Measurements from ENCODE around the gene ALK. TPM values are rescaled to one million over a fixed set of nuclear protein-coding genes. Genes with fewer than 3 reads are reported as not detected.

The ALK gene
- total RNA-seq, 2 donors from 2014 or later, result 0.25 TPM; not detected in 1

DNA sequence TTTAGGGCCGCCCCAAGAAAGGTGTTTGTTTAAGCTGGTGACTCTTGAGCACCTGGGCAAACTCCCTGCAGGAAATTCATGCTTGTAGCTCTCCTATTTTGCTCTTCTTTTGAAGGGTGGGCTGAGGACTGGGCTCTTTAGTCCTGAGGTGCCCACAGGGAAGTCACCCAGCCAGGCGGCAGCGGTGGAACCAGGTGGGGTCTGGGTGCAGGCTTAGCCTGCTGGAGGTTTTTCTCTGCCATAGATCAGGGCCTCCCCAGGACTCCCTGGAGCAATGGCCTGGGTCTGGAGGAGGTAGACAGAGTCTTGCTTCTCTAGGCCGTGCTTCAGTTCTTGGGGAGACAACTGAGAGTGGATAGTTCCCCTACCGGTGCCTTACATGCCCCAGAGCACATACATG lies 706.3 kb downstream of the ALK start:
- H3K4me1 Mint-ChIP-seq (ENCODE audit: low read depth), result peaks cover 6% of the 10 kb centered on the region
- H3K27ac Mint-ChIP-seq, result no peak overlapping the region
- ATAC-seq (replicated peaks in 1 of 2), result no peak
- H3K9me3 Mint-ChIP-seq, result no peaks in the 10 kb centered on the region
- H3K27me3 Mint-ChIP-seq (ENCODE audit: low read depth), result no peaks in the 10 kb centered on the region
- H3K4me3 Mint-ChIP-seq, result no peak overlapping the region
- no peaks in the 10 kb centered on the region for H3K36me3 Mint-ChIP-seq (ENCODE audit: insufficient read depth in 2 of 2)
- DNase-seq, result no peak

DNA sequence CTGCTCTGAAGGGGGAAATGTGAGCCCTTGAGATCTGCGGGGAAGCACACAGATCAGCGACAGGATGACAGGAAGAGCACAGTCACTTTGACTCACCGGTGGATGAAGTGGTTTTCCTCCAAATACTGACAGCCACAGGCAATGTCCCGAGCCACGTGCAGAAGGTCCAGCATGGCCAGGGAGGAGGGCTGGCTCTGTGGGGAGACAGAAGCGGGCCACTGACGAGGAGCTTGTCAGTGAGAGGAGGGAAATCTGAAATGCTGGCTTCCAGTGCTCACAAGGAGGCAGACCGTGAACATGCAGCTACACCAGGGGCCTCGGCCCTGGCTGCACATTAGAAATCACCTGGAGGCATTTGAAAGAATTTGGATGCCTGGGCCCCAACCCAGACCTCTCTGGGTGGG lies 707.5 kb downstream of the ALK start:
- H3K36me3 Mint-ChIP-seq (ENCODE audit: insufficient read depth in 2 of 2), result no peaks in the 10 kb centered on the region
- no peaks in the 10 kb centered on the region for H3K27me3 Mint-ChIP-seq (ENCODE audit: low read depth)
- H3K4me1 Mint-ChIP-seq (ENCODE audit: low read depth), result peaks cover 6% of the 10 kb centered on the region
- no peak for DNase-seq
- H3K27ac Mint-ChIP-seq, result no peak overlapping the region
- no peak for ATAC-seq (replicated peaks in 1 of 2)
- no peak overlapping the region for H3K4me3 Mint-ChIP-seq
- H3K9me3 Mint-ChIP-seq, result no peaks in the 10 kb centered on the region

DNA sequence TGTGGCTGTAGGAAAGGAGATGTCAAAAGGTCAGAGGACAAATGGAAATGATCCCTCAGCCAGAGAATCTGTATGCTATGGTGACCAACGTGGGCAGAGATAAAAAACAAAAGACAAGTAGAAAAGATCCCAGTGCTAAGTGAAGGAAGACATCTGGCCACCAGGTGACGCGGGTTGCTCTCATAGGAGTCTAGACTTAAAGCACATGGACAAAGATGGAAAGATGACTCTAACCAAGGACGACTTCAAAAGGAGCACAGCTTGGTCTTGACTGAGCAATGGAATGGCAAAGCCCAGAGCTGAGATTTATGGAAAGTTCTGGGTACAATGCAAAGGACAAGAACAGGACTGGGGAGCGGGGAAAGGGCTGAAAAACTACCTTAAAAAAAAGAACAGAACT lies 709.4 kb downstream of the ALK start:
- Mint-ChIP-seq H3K4me1 (ENCODE audit: low read depth) (peaks cover 6% of the 10 kb centered on the region), H3K36me3 (ENCODE audit: insufficient read depth in 2 of 2) (no peaks in the 10 kb centered on the region), H3K4me3 (no peak overlapping the region), H3K27ac (no peak overlapping the region), H3K9me3 (no peaks in the 10 kb centered on the region), H3K27me3 (ENCODE audit: low read depth) (no peaks in the 10 kb centered on the region)
- DNase-seq (no peak), ATAC-seq (replicated peaks in 1 of 2) (no peak)

DNA sequence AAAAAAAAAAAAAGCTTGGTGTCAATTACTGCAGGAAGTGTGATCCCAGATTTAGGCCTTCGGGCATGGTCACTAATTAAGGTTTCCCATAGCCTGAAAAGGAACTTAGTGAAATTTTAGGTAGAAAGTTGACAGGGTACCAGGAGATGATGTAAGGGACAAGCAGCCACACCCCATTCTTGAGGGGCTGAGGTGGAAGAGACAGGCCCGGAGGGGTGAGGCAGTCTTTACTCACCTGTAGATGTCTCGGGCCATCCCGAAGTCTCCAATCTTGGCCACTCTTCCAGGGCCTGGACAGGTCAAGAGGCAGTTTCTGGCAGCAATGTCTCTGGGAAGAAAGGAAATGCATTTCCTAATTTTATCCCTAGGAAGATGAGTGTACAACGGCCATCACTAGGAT lies 711.8 kb downstream of the ALK start:
- Mint-ChIP-seq H3K9me3 (no peaks in the 10 kb centered on the region), H3K4me3 (no peak overlapping the region), H3K27me3 (ENCODE audit: low read depth) (no peaks in the 10 kb centered on the region), H3K36me3 (ENCODE audit: insufficient read depth in 2 of 2) (no peaks in the 10 kb centered on the region), H3K4me1 (ENCODE audit: low read depth) (peaks cover 6% of the 10 kb centered on the region), H3K27ac (no peak overlapping the region)
- DNase-seq (no peak), ATAC-seq (replicated peaks in 1 of 2) (no peak)

DNA sequence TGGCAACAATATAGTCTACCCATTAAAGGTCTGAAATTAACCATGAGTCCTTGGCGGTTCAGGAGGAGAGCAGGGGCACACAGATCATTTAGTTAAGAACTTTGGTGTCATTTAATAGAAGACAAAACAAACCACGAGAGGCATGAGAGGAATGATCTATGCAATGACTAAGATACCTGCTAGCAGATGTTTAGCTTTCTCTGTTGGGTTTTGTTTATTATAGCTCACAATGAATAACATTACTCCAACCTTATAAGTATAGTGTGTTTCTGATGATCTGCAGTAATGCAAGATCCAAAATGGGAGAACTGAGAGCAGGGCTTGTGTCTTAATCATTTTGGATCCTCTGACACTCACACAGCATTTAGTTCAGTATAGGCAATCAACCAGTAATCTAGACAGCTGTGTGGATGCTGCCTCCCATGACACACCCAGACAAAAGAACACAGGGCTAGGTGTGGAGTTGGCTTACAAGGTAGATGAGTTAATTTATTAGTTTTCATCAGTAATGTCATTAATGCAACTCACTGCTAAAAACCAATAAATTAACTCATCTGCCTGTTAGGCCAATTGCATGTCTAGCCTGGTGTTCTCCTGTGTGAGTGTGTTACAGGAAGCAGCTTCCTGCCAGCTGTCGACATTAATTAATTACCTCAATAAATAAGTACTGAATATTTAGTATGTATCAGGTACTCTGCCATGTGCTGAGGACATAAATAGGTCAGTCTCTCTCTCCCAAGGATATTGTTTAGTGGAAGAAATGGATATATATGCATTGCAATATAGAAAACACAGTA lies 713.8 kb downstream of the ALK start:
- Mint-ChIP-seq H3K4me1 (ENCODE audit: low read depth) (no peaks in the 10 kb centered on the region), H3K36me3 (ENCODE audit: insufficient read depth in 2 of 2) (no peaks in the 10 kb centered on the region), H3K27ac (no peak overlapping the region), H3K9me3 (no peaks in the 10 kb centered on the region), H3K27me3 (ENCODE audit: low read depth) (no peaks in the 10 kb centered on the region), H3K4me3 (no peak overlapping the region)
- no peak for ATAC-seq (replicated peaks in 1 of 2)
- no peak for DNase-seq

DNA sequence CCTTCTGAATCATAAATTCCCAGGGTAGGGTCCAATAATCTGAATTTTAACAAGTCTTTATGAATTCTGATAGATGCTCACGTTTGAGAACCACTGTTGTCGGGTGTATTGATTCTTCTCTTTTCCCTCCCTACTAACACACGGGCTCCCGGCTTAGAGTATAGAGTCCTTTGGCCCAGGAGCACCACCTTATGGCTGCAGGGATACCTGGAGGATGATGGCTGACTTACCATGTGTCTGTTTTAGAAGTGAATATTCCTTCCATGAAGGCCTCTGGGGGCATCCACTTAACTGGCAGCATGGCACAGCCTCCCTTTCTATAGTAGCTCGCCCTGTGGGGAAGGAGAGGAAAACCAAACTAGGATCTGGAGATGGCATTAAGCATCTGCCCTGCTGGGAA lies 714.4 kb downstream of the ALK start:
- H3K27ac Mint-ChIP-seq, result no peak overlapping the region
- H3K9me3 Mint-ChIP-seq, result no peaks in the 10 kb centered on the region
- H3K4me1 Mint-ChIP-seq (ENCODE audit: low read depth), result no peaks in the 10 kb centered on the region
- H3K36me3 Mint-ChIP-seq (ENCODE audit: insufficient read depth in 2 of 2), result no peaks in the 10 kb centered on the region
- DNase-seq (no peak), ATAC-seq (replicated peaks in 1 of 2) (no peak)
- no peak overlapping the region for H3K4me3 Mint-ChIP-seq
- H3K27me3 Mint-ChIP-seq (ENCODE audit: low read depth), result no peaks in the 10 kb centered on the region

DNA sequence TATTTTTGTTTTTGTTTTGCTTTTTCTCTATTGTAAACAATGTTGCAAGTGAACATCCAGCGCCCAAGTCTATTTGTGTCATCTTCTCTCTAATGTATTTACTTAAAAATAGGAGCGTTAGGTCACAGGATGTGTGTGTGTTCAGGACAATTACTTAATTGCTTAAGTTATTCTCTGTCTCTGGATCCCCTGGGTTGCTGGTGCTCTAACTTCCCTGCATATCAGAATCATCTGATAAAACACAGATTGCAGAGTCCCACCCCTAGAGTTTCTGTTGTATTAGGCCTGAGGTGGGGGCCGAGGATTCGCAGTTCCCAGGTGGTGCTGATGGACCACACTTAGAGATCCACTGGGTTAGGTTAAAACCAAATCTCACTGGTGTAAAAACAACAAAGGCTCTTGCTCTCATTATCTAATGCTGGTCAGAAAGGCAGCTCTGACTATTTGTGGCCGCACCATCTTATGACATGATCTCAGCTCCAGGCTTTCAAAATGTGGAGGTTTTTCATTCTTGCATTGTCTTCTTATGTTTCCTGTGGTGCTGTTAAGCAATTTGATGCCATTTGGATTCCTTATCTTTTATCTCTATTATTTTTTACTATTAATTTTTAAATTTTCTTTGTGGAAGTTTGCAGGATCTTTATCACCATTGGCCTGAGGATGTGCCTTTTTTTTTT lies 718.4 kb downstream of the ALK start:
- ATAC-seq (replicated peaks in 1 of 2) (no peak), DNase-seq (no peak)
- no peak overlapping the region for H3K4me3 Mint-ChIP-seq
- no peaks in the 10 kb centered on the region for H3K36me3 Mint-ChIP-seq (ENCODE audit: insufficient read depth in 2 of 2)
- H3K4me1 Mint-ChIP-seq (ENCODE audit: low read depth), result no peaks in the 10 kb centered on the region
- H3K9me3 Mint-ChIP-seq, result no peaks in the 10 kb centered on the region
- H3K27ac Mint-ChIP-seq, result peak overlapping the region; percentile 68
- no peaks in the 10 kb centered on the region for H3K27me3 Mint-ChIP-seq (ENCODE audit: low read depth)

DNA sequence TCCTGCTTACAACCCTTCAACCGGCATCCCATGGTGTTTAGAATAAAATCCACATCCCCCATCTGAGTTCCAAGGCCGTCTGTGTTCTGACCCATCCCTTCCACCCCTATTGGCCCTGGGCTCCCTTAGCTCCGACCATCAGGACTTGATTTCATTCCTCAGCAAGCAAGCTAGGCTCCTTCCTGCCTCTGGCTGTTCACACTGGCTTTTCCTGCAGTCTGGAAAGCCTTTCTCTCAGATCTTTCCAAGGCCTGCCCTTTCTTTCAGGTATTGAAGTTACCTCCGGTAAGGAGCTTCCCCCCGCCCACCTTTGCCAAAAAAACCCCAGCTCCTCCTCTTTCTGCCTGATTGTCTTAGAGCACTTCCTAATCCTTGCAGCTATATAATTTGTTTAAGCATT lies 719.4 kb downstream of the ALK start:
- Mint-ChIP-seq H3K27me3 (ENCODE audit: low read depth) (no peaks in the 10 kb centered on the region), H3K4me3 (no peak overlapping the region), H3K9me3 (no peaks in the 10 kb centered on the region), H3K4me1 (ENCODE audit: low read depth) (no peaks in the 10 kb centered on the region), H3K27ac (peak overlapping the region; percentile 49), H3K36me3 (ENCODE audit: insufficient read depth in 2 of 2) (no peaks in the 10 kb centered on the region)
- no peak for DNase-seq
- ATAC-seq (replicated peaks in 1 of 2), result no peak

DNA sequence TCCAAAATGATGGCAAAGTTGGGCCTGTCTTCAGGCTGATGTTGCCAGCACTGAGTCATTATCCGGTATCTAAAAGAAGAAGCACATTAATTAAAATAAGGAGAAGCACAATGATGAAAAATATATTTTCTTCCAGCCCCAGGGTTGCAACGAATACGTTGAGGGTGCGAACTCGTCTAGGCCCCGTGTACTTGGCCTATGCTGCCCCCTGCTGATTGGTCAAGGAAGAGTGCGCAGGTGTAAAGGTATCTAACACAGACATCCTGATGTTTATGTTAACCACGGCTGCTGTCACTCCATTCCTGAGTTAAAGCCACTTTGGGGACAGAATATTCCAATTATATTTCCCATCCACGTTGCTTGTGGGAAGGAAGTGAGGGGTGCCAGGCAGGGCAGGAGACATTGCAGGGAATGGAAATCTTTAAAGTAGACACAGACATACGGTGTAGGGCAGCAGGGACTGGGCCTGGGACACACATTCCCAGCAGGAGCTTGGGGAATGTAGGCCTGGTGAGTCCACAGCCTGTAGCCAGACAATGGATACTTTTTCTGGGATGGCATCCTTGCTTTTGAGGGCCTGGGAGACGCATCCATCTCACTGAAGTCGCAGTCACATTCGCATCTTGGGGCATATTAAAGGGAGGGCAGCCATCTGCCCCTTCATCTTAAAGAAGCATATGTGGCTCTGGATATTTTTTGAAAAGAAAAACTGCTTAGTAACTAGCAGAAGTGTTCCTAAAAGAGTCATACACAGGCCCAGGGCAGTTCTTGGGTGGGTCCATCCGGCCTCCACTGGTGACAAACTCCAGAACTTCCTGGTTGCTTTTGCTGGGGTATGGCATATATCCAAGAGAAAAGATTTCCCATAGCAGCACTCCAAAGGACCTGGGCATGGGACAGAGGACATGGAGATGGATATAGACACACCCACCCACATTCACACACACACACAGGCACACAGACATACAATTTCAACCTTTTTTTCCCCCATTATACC lies 724.3 kb downstream of the ALK start:
- no peak overlapping the region for H3K4me3 Mint-ChIP-seq
- H3K27ac Mint-ChIP-seq, result no peak overlapping the region
- no peaks in the 10 kb centered on the region for H3K9me3 Mint-ChIP-seq
- H3K4me1 Mint-ChIP-seq (ENCODE audit: low read depth), result no peaks in the 10 kb centered on the region
- DNase-seq (peak; percentile 77 to 84), ATAC-seq (replicated peaks in 1 of 2) (peak; percentile 92 to 96)
- H3K36me3 Mint-ChIP-seq (ENCODE audit: insufficient read depth in 2 of 2), result no peaks in the 10 kb centered on the region
- no peaks in the 10 kb centered on the region for H3K27me3 Mint-ChIP-seq (ENCODE audit: low read depth)

DNA sequence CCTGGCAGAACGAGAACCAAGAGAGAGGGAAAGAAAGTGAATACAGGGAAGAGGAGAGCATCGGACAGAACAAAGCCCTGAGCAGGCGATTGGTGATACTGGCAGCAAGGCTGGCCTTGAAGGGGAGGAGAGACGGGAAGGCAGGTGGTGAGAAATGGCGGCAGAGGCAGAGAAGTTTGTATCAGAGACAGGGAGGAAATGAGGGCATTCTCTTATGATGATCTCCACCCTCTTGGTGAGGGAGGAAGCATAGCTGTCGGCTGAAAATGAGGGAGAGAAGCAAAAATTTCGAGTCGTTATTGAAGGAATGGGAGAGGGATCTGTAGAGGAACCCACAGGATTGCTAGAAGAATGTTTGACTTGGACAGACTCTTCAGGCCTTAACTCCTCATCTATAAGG lies 725.6 kb downstream of the ALK start:
- no peaks in the 10 kb centered on the region for H3K9me3 Mint-ChIP-seq
- DNase-seq (no peak), ATAC-seq (replicated peaks in 1 of 2) (no peak)
- no peak overlapping the region for H3K27ac Mint-ChIP-seq
- H3K36me3 Mint-ChIP-seq (ENCODE audit: insufficient read depth in 2 of 2), result no peaks in the 10 kb centered on the region
- no peak overlapping the region for H3K4me3 Mint-ChIP-seq
- H3K27me3 Mint-ChIP-seq (ENCODE audit: low read depth), result no peaks in the 10 kb centered on the region
- no peaks in the 10 kb centered on the region for H3K4me1 Mint-ChIP-seq (ENCODE audit: low read depth)

DNA sequence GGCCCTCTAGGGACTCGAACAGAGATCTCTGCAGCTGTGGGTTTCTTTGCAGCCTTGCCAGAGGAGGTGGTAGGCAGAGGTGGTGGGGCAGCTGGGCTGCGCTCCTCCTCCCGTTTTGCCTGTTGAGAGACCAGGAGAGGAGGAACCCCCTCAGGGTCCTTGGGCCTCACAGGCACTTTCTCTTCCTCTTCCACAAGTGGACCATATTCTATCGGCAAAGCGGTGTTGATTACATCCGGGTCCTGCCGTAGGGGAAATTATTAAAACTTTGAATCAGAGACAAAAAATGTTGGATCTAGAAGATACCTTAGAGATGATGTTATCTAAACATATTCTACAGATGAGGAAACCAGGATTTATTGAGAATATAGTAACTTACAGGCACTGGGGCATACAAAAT lies 727.7 kb downstream of the ALK start:
- ATAC-seq (replicated peaks in 1 of 2) (no peak), DNase-seq (no peak)
- Mint-ChIP-seq H3K4me3 (no peak overlapping the region), H3K27ac (peak overlapping the region; percentile 74), H3K9me3 (no peaks in the 10 kb centered on the region), H3K4me1 (ENCODE audit: low read depth) (peaks cover 7% of the 10 kb centered on the region), H3K36me3 (ENCODE audit: insufficient read depth in 2 of 2) (no peaks in the 10 kb centered on the region), H3K27me3 (ENCODE audit: low read depth) (no peaks in the 10 kb centered on the region)

DNA sequence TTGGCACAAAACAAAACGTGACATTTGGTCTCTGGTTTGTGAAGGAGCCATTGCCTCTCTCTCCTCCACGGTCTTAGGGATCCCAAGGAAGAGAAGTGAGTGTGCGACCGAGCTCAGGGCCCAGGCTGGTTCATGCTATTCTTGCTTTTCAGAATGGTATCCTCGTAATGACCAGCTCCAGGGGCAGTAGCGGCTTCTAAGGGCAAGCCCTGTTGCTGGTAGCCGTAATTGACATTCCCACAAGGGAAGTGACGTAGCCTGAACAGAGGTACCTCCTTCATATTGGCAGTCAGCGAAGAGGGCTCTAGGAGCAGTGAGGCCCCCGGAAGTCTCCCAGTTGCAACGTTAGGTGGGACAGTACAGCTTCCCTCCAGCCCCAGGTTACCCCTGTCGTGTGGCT lies 728.3 kb downstream of the ALK start:
- no peak overlapping the region for H3K4me3 Mint-ChIP-seq
- H3K9me3 Mint-ChIP-seq, result no peaks in the 10 kb centered on the region
- no peaks in the 10 kb centered on the region for H3K27me3 Mint-ChIP-seq (ENCODE audit: low read depth)
- peaks cover 13% of the 10 kb centered on the region for H3K4me1 Mint-ChIP-seq (ENCODE audit: low read depth)
- ATAC-seq (replicated peaks in 1 of 2) (no peak), DNase-seq (no peak)
- H3K27ac Mint-ChIP-seq, result no peak overlapping the region
- H3K36me3 Mint-ChIP-seq (ENCODE audit: insufficient read depth in 2 of 2), result no peaks in the 10 kb centered on the region

DNA sequence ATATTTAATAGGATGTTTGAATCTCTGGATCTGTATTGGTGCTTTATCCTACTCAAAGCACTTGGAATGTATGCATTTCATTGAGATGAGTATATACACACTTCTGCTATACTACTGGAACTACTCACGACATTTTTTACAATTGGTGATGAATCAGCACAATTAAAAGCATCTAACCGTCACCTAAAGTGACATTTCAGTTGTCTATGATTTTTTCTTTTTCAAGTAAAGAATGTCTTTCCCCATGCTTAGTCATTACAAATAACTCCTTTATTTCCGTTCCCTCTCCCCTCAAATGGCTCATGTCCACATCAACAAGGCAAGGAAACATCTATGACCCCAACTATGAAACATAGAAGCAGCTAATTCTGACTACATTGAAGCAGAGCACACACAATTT lies 728.9 kb downstream of the ALK start:
- Mint-ChIP-seq H3K9me3 (peaks cover 0 to 2% of the 10 kb centered on the region in 2 donors), H3K27ac (no peak overlapping the region), H3K27me3 (ENCODE audit: low read depth) (no peaks in the 10 kb centered on the region), H3K4me3 (no peak overlapping the region), H3K4me1 (ENCODE audit: low read depth) (peaks cover 19% of the 10 kb centered on the region), H3K36me3 (ENCODE audit: insufficient read depth in 2 of 2) (peaks cover 3% of the 10 kb centered on the region in 2 donors)
- ATAC-seq (replicated peaks in 1 of 2) (no peak), DNase-seq (no peak)
